Hematopoietic multipotent progenitor cell treated with erythropoietin and hydrocortisone succinate and interleukin-3 and kit ligand, for 8 days (in vitro differentiated cells): Measurements from ENCODE around the gene GPX7.

Experiments
- DNase-seq: peaks from one replicate; pipeline ENCODE4 v3.0.0-alpha.2; 2015

The GPX7 gene

DNA sequence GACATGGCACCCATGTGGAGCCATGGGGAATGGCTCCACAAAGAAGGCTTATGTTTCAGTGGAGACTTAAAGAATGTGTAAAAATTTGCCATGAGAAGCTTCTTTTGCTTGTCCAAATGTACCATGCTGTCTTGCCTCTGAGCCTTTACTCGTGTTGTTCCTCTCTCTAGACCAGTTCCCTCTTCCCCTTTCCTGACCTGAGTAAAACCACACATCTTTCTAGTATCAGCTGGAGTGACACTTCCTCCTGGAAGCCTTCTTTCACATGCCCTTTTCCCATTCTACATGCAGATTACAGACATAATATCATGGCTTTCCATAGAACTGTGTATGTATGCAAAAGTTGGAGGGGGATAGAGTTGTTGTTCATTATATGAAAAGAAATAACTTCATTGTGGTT lies 13.6 kb upstream of the GPX7 start:
- no peak for DNase-seq

DNA sequence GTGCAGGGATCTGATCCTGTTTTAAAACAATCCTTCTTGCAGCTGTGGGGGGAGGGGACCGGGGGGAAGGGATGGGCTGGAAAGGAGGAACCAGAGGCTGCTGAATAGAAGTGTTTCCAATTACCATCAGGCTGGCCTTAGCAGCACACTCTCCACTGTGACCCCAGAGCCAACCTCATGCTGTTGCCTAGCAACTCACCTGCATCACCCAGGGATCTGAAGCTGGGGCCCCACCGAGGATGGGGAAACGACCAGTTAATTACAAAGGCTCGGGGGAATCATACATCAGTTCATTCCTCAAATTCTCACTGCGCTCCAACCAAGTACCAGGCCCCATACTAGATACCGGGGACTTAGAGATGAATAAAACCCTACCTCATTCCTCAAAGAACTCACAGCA lies 11.9 kb upstream of the GPX7 start:
- no peak for DNase-seq

- DNase-seq = no peak
These were observed 9.4 kb upstream of the GPX7 start for GRCh38 chr1:52592637-52593323.

- DNase-seq = no peak
These were observed 8.7 kb upstream of the GPX7 start for GRCh38 chr1:52593495-52593894.

- no peak for DNase-seq
These were observed 7.1 kb upstream of the GPX7 start for GRCh38 chr1:52595061-52595460.

GRCh38 chr1:52597912-52598311 lies 4.3 kb upstream of the GPX7 start:
- DNase-seq = no peak

DNA sequence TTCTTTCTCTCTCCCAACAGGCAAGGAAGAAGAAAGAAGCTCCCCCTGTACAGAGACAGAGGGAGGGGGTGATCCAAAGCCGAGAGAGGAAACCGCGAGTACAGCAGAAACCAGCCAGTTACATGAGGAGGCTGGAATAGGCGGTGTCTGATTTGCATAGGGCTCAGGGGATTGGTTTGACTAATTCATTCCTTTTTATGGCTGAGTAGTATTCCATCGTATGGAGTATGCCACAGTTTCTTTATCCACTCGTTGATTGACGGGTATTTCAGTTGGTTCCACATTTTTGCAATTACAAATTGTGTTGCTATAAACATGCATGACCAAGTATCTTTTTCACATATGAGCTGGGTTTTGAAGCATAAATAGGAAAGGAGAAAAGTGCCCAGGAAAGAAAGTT lies 3.4 kb upstream of the GPX7 start:
- no peak for DNase-seq

DNA sequence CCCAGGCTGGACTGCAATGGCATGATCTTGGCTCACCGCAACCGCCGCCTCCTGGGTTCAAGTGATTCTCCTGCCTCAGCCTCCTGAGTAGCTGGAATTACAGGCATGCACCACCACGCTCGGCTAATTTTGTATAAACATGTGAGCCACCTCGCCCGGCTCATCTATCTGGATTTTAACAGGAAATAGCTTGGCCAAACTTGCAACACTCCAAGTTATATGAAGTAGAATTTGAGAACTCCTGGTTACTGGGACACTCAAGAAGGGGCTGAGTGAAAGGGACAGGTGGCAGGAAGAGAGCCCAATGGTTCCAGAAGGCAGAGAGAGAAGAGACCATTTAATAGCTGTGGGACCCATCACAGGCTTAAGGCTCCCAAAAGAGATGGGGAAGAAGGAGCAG lies 2.9 kb upstream of the GPX7 start:
- no peak for DNase-seq

GRCh38 chr1:52600533-52601179 lies 1.5 kb upstream of the GPX7 start:
- DNase-seq = no peak

DNA sequence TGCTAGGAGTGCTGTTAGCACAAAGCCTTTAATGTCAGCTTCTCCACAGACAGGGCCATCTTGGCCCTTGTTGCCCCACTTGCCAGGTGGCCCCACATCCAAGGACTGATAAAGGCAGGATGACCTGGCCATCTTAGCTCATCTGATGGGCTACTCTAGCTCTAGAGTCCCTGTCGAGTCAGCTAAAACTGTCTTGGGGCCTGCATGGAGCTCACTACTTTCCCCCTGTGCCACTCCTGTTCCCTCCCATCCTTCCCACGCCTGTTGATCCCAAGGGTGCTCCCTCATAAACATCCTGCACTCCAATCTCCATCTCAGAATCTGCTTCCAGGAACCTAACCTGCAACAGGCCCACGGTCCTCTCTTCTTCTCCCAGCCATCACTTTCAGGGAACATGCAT lies 652 bp upstream of the GPX7 start:
- DNase-seq = no peak

GRCh38 chr1:52602856-52603600 lies 857 bp downstream of the GPX7 start:
- DNase-seq = no peak

DNA sequence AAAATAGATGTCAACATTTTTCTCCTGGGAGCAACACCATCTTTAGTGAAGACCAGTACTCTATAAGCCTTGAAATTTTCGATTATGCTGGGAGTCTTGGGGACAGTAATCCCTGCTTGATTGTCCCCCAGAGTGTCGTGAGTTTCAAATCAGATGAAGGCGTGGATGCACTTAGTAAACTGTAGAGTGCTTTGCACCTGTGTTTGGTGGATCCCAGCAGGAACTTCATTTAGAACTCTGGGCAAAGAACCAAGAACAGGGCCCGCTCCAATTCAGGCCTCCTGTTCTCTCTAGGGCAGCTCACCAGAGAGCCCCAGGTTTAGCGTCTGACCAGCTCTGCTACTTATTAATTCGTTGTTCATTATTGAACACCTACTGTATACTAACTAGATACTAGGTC lies 1.5 kb downstream of the GPX7 start:
- no peak for DNase-seq

- DNase-seq = no peak
These were observed 2.0 kb downstream of the GPX7 start for GRCh38 chr1:52604063-52604770.

DNA sequence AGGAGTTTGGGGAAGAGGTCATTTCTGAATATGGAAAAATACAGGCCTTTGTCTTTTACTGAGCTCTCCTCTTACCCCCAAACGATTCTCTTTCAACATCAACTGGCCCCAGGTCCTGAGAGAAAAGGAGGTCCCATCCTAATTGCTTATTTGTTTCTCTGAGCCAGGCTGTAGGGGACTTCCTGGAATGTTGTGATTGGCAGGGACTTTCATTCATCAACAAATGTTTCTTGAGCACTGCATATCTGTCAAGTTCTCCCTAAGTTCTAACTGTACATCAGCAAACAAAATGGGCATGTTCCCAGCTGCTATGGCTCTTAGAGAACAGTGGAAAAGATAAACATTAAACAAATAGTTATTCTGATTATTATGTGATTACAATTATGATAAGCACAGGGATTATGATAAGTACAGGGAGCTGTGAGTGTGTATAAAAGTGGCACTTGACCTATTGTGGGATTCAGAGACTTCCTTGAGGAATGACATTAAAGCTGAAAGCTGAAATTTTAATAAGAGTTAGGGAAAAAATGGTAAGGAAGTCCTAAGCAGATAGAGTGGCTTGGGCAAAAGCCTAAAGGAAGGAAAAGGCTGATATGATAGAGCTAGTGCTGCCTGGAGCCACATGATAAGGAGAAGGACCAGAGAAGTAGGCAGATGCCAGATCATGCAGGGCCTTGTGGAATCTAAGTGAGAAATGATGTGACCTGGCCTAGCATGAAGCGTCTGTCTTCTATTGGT lies 11.6 kb downstream of the GPX7 start:
- peak; percentile 94 for DNase-seq

DNA sequence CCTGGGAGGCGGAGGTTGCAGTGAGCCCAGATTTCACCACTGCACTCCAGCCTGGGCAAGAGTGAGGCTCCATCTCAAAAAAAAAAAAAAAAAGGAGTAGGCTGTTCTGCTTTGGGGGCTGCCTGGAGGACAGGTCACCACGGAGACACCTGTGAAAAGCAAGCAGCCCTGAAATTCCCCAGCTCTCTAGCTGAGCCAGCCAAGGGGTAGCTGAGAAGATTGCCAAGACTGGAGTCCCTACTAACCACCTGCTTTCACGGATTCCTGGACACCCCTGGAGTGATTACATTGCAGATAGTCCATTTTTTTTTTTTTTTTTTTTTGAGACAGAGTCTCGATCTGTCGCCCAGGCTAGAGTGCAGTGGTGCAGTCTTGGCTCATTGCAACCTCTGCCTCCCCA lies 12.5 kb downstream of the GPX7 start:
- no peak for DNase-seq

DNA sequence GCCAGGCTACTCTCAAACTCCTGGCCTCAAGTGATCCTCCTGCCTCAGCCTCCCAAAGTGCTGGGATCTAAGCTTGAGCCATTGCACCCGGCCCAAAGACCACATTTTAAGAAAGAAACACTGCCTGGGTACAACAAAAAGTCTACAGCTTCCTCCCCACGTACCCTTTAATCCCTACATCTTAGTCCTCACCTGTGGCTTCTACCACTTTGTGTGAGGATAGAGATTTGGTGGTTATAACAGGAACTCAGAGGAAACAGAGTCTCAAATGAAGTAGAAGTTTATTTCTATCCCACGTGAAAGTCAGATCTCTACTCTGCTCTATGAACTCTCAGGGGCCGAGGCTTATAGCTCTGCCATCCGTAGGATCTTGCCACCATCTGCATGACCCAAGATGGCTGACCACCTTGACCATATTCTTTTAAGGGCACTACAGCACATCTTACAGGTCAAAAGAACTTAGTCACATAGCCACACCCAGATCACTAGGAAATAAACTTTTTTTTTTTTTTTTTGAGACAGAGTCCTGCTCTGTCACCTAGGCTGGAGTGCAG lies 13.4 kb downstream of the GPX7 start:
- no peak for DNase-seq

- DNase-seq = no peak
These were observed 19.8 kb downstream of the GPX7 start for GRCh38 chr1:52621950-52622349.

DNA sequence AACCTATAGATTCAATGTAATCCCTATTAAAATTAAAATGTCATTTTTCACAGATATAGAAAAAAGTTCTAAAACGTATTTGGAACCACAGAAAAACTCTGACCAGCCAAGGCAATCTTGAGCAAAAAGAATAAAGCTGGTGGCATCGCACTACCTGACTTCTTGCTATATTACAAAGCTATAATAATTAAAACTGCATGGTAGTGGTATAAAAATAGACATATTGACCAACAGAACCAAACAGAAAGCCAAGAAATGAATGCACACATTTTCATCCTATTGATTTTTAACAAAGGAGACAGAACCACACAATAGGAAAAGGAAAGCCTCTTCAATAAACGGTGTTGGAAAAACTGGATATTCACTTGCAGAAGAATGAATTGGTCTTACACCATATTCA lies 21.6 kb downstream of the GPX7 start:
- no peak for DNase-seq

GRCh38 chr1:52627028-52627427 lies 24.9 kb downstream of the GPX7 start:
- no peak for DNase-seq

GRCh38 chr1:52628614-52629324 lies 26.6 kb downstream of the GPX7 start:
- no peak for DNase-seq

DNA sequence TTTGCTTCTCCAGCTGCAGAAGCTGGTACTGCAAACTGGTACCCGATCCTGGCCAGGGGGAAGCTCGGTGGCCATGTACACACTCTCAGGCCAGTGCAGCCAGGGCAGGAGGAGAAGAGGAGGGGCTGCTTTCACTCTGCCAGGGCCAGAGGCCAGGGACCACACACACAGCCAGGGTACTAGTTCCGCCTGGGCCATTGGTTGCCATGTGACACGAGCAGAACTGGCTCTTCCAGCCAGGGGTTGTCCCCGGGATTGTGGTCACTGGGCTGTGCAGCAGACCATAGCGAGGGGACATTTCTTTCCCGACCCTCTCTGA lies 27.1 kb downstream of the GPX7 start:
- DNase-seq = no peak

DNA sequence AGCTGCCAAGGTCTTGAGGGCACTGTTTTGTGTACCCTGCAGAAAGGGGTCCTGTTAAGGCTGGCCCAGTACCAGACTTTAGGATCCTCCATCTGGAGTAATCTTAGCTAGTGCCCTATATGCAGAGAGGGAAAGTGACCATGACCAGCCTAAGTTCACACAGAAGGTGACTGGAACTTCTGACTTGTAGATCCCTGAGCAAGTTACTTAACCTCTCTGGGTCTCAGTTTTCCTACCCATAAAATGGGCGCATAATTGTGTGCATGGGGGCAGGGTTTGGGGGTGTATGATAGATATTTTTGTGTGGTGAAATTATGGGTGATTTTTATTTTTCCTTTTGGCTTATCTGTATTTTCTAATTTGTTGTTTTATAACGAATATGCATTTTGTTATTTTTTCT lies 27.5 kb downstream of the GPX7 start:
- DNase-seq = no peak
